Skin of body (tissue), 2 donors: ENCODE data around the gene GPR107. TPM values are rescaled to one million over a fixed set of nuclear protein-coding genes. Genes with fewer than 3 reads are reported as not detected.
A peak's percentile ranks its signal among the peaks of the same experiment; 100 is the strongest.

Source experiments
- DNase-seq: peaks from one replicate; lab custom pipeline; 2025; lab: John Stamatoyannopoulos, UW
- total RNA-seq: library from RNA; depleted of rRNA; stranded (reverse); fragments of >200 nt; gene quantifications from one replicate; pipeline ENCODE4 v1.2.3, GENCODE V29; 2014

GPR107 gene
- total RNA-seq, 1 donor from 2014 or later = 31.4 TPM

DNA sequence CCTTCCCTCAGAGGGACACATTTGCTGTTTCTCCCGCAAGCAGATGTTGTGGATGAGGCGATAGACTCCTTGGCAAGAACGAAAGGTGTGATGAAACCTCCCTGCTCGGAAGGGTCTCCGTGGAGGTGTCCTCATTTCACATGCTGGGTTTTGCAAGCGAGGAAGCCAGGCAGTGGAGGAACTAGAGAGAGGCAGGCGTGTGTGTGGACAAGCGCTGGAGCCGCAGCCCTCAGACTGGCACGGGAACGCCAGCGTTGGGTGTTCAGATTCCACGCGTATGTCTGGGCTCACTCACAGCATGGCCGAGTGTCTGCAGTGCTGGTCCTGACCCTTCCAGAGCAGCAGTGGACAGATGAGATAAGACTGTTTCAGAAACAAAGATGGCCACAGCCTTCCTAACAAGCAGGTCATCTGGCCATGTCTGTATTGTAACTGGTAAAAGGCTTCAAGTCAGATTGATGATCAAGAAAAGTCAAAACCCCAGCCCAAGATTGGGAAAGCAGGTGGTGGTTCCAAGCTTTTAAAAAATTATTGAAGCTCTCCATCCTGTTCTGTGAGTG is 83.5 kb downstream of the GPR107 start:
- DNase-seq = no peak

DNA sequence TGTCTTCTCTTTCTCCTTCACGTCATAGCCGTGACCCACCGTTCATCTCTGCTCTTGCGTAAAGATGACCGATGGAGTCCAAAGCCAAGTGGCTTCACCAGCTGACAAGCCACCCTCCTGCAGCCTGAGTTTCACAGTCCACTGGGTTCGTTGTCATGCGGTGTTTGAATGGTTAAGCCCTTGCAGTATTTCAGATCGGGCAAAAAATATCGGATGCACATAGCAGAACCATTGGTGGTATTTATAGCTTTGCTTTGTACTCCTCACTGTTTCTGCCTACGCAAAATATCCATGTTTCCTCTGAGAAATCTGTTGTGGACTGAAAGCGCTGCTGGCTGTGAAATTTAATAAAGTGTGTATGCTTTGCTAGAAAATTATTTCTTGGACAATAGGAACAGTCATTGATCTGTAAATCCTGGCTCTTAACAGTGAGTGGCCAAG is 84.0 kb downstream of the GPR107 start:
- DNase-seq = no peak

DNA sequence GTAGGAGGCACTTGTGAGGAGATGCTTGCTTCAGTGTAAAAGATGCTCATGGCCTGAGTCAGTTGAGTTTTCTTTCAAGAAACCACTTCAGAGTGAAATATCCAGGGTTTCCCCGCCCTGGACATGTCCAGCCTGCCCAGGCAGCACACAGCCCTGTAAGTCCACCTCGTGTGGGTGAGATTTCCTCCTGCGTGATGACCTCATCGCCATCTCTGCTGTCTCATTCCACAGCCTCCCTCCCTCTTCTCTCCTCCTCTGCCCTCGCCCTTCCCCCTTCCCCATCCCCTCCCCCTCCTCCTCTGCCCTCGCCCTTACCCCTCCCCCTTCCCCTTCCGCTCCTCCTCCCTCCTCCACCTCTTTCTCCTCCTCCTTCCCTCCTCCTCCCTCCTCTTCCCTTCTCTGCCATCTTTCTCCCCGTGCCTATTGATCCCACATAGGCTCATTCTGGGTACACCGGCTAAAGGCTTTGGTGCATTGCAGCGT is 84.5 kb downstream of the GPR107 start:
- no peak for DNase-seq

DNA sequence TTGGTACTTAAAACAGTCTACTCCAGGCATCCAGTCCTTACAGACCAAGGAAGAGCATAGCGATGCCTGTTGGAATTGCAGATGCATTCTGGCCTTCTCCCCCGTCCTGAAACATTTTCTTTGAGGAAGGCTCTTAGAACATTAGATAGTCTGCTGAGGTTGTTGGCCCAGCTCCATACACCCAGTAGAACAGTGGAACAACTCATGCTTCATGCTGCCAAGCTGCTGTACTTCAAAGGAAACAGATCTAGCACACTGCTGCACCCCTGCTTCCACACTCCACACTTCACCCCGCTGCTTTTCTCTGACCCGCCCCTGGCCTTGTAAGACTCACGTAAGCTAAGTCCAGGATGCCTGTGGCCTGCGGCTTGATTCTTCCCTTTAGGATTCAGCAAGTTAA is 85.1 kb downstream of the GPR107 start:
- DNase-seq = peak; percentile 70

DNA sequence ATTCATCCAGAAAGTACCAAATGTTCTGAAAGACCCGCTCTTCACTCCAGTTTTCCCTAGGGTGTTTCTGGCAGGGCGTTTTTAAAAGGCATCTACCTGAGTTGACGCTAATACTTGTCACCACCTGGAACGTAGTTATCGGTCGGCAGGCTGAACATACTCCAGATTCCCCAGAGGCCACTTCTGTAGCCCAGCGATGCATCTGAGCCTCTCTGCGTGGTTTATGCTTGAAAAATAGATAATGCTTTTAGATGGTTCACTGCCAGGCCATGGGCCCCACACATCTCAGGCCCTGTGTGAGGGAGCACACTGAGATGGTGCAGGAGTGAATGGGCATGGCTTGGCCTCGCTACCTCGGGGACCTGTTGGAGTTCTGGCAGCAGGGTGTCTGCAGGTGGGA is 85.5 kb downstream of the GPR107 start:
- no peak for DNase-seq

DNA sequence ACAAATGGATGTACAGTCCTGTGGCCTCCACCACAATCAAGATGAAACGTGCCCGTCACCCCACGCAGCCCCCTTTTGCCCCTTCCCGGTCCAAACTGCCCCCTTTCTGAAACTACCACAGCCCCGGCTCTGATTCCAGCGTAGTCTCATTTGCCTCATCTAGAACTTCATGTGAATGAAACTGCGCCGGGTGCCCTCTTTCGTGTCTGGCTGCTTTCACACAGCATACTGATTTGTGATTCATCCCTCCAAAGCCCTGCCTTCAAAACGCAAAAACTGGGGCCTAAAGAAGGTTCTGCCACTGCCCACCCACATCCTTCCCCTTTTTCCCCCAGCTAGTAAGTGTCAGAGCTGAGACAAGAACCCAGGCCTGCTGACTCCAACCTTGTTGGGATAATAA is 87.0 kb downstream of the GPR107 start:
- DNase-seq = no peak

DNA sequence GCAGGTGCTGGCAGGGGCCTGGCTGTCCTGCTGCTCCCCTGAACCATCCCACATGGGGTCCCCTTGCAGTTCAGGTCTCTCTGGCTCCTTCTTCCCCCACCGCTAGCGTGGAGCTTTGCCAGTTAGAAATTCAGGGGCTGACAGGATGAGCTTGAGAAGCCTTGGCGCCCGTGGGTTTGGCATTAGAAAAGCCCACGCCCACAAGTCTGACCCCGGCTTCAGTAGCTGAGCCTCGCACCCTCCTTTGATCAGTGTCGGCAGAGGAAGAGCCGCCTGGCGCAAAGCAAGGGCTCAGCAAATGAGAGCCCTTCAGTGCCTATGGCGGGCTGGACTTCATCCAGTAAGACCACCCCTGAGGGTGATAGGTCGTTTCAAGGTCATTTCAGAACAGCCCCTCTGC is 88.3 kb downstream of the GPR107 start:
- DNase-seq = no peak

DNA sequence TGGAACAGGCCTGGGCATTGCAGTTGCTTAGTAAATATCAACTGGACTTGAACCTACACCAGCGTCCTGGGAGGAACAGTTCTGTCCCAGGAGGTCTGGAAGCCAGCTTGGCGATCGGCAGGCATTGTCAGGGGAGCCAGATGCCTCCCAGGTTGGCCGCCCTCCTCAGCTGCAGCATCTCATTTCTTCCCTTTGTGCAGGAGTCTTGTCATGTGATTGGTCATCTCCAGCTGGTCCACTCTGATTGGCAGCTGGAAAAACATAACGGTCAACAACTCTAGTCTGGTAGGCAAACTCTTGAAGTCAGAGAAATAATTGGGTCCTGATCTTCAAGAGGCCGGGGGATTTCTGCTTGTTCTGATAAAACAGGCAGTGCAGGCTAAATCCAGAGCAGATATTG is 88.9 kb downstream of the GPR107 start:
- no peak for DNase-seq

DNA sequence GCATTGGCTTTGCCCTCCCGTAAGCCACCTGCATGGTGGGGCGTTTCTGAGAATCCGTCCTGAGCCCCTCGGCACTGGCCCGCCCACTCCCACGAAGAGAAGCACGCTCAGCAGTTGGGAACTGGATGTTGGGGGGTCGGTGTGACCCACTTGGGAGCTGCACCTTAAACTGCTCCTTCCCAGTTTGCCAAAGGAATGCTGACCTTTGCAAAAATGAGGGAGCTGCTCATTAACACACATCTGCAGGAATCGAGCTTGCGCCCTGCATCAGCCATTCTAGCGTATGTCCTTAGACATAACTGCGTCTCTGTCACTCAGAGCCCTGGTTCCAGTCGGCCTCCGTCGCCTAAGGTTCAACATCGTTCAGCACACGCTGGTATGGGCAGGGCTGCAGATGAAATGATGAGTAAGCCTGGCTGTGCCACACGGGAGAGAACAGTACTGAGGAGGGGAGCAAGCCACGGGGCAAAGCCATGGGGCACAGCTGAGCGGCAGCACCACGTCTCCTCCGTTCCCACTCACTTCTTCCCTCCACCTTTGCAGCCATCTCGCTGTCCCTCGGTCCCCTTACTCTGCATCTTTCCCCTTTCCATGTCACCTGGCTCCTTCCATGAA is 89.7 kb downstream of the GPR107 start:
- DNase-seq = no peak

DNA sequence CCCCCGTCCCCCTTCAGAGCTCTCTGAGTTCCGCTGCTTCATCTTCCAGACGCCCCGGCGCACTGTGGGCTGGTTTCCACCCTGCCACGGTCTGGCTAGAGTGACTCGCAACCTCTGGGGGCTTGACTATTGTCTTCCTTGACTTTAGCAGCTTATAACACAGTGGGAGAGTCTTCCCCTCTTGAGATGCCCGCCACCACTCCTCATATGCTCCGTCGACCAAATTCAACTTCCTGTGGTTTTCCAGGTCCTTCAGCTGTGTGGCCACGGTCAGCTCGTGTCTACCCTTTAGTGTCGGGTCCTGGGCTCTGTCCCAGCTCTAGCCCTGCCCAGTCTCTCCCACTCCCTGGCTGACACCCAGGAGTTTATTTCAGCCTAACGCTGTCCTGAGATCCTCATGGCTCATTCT is 90.3 kb downstream of the GPR107 start:
- no peak for DNase-seq

DNA sequence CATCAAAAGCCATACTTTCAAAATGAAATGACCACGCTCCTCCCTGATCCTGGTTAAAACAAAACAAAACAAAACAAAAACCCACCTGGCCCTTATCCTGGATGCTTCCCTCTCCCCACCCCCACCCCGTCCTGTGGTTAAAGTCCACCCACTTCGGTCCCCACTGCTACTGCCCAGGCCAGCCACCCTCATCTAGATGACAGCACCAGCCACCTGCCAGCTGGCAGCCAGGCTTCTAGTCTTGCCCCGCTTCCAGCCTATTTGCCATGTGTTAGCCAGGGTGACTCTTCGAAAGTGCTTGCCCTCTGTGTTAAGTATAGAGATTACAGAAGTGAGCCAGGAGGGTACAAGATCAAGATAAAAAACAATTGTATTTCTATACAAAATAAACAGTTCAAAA is 91.0 kb downstream of the GPR107 start:
- no peak for DNase-seq

DNA sequence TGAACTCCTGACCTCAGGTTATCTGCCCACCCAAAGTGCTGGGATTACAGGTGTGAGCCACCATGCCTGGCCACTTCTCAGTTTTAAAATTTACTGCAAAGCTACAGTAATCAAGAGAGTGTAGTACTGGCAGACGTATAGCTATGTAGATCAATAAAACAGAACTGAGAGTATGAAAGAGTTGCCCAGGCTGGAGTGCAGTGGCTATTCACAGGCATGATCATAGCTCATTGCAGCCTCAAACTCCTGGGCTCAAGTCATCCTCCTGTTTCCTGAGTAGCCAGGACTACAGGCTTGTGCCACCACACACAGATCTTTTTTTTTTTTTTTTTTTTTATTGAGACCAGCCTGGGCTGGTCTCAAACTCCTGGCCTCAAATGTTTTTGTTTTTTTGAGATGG is 92.0 kb downstream of the GPR107 start:
- no peak for DNase-seq

DNA sequence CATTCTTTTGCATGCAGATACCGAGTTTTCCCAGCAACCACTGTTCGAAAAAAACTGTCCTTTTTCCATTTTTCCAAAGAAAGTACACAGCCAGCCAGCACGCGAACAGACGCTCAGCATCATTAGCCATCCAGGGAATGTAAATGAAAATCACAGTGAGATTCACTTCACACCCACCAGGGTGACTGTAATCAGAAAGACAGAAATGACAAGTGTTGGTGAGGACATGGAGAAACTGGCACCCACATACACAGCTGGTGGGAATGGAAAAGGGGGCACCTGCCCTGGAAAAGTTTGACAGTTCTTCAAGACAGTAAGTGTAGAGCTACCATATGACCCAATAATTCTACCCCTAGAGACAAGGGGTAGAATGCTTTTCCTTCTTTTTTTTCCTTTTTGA is 93.5 kb downstream of the GPR107 start:
- no peak for DNase-seq

DNA sequence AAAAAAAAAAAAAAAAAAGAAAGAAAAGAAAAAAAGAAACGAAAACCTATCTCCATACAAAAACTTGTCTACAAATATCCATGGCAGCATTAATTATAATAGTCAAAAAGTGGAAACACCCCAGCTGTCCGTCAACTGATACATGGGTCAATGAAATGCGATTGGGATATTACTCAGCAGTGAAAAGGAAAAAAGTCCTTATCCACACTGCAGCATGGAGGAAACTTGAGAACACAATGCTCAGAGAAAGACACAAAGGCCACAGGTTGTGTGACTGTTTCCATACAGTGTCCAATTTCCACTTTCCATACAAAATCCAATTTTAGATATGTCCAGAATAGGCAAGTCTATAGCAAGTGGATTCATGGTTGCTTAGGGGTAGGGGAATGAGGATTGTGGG is 94.2 kb downstream of the GPR107 start:
- DNase-seq = no peak

DNA sequence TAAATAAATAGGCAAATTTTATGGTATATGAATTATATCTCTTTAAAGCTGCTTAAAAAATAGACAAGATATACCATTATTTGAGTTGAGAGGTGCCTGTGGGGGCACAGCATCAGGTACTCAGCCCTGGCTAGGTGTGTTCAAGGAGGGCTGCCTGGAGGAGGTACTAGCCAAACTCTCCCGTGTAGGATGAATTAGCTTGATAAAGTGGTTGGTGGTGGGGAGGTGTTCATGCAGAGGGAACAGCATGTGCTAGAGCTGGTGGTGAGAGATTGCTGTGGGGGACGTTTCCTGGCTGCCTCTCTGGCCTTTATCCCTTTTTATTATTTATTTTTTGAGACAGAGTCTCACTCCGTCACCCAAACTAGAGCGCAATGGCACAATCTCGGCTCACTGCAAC is 95.3 kb downstream of the GPR107 start:
- no peak for DNase-seq

DNA sequence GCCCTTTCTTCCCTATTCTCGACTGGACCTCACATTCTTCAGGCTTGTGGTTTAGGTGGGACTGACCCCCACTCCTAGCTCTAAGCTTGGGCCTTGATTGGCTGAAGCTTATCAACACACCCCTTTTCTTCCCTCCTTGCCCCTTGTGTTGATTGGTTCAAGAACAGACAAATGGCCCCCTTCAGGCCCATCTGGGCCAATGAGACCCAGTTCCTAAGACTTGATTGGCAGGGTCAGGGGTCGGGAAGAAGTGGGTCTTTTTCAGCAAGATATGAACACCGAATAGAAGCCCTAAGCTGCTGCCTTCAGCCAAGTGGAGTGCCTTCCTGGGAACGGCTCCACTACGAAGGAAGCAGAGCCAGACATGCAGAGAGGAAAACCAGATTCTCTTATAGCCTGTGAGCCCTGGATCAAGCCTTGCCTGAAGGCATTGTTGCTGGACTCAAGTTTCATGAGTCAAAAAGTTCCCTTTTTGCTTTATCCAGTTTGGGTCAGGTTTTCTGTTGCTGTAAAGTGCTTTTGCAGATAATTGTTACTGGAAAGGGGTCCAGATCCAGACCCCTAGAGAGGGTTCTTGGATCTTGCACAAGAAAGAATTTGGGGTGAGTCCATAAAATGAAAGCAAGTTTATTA is 96.1 kb downstream of the GPR107 start:
- DNase-seq = no peak

DNA sequence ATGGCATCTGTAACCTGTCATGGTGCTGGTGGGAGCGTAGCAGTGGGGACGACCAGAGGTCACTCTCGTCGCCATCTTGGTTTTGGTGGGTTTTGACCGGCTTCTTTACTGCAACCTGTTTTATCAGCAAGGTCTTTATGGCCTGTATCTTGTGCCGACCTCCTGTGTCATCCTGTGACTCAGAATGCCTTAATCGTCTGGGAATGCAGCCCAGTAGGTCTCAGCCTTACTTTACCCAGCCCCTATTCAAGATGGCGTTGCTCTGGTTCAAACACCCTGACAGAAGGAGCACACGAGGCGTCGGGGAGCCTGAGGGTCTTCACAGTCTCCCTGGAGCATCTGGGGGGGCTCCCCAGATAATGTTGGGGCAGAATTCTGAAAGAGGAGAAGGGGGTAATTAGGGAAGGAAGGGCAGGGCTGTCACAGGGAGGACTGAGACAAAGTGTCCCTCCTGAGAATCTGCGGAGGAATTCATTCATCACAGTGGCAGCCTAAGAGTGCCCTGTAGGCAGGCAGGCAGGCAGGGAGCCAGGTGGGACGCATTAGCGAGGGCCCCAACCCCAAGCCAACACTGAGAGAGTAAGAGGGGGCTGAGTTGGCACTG is 97.2 kb downstream of the GPR107 start:
- no peak for DNase-seq

DNA sequence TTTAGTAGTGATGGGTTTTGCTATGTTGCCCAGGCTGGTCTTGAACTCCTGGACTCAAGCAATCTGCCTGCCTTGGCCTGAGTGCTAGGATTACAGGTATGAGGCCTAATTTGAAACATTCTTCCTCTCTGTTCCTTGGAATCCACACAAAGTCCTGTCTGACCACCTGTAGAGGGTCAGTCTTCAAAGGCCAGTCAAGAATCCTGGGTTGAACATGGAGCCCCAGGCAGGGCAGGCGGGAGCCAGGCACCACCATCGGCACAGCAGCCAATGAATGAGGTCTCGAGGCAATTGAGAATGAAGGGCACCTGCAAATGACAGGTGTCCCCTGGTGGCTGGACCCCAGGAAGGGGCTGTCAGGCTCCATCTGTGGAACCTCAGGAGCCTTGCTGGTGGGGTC is 101.1 kb downstream of the GPR107 start:
- DNase-seq = no peak

DNA sequence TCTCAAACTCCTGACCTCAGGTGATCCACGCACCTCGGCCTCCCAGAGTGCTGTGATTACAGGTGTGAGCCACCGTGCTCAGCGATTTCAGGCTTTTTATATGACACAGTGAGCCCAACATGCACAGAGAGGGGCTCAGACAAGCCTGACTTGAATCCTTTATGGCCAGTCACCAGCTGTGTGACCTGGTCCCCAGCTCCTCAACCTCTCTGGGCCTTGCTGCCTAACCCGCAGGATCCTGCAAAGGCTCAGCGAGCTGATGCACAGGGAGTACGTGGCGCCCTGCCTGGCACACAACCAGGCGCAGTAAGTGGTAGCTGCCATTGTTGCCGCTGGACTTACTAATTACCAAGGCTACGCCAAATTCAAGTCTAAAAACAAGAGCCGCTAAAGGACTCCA is 101.9 kb downstream of the GPR107 start:
- no peak for DNase-seq

DNA sequence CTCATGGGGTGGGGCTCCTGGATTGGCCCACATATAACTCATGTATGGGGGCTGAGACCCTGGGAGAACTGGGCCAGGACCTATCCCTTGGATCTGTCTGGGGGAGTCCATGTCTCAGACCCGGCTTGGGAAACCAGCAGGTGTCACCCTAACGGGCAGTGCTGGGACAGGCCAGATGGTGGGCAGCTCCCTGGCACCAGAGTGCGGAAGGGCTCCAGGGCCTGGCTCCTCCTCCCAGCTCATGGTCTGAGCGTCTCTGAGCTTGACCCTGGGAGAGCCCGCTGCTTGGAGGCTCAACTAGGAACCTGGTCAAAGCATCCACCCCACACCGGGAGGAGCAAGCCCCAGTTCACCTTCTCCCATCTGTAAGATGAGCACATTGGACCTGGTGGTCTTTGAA is 103.0 kb downstream of the GPR107 start:
- DNase-seq = no peak

DNA sequence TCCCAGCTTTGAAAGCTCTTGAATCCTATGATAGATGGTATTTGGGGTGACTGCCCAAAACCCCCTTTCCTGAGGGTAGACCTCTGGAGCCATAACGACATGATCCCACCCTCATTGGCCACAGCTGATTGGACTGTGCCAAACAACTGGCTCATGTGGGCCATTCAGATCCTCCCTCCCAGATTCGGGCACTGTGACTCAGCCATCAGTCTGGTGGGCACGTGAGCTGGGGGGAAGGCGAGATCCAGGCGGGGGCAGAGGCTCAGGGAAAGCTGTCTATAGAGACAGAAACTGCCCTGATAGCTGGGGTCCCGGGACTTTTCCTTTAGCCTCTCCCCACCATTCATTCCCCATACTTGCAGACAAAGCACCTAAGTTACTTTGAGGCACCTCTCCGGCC is 103.4 kb downstream of the GPR107 start:
- DNase-seq = no peak

DNA sequence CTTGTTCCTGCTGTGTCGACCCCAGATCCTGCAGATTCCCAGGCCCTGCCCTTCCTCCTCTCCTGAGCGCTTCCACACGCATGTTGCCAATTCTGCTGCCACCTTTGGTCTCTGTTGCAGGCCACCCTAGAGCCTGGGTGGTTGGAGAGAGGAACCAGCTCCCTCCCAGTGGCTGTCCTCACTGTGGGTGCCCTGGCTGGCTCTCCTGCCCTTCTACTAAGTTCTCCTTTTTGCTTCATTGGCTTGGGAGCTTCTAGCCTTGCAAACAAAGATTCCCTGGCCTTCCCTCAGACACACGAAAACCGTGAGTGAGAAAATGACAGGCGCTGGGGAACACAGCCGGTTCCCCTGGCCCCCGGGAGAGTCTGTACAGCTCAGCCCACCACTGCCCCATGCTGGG is 104.3 kb downstream of the GPR107 start:
- no peak for DNase-seq

DNA sequence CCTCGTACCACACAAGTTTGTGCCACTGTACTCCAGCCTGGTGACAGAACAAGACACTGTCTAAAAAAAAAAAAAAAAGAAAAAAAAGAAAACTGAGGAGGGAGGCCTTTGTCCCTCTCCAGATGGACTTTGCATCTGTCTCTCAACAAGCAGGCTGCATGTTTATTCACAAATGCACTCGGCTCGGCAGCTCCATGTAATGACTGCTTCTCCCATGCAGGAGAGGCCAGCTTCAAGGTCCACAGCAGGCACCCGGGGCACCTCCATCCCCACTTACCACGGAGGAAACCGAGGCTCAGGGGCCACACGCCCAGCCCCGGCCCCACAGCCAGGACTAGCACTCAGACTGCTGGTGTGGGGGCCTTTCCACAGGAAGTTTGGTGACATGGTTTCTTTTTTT is 105.4 kb downstream of the GPR107 start:
- DNase-seq = no peak
